Thyroid gland (tissue), 4 donors: ENCODE results near the gene GID8.

Experiments
- CTCF ChIP-seq, 6 experiments: fragments of 200-600 bp in 3 of 6; fragments of 450-650 bp in 3 of 6; sonication (generic) in 3 of 6; IDR thresholded peaks; one replicate each; pipeline ENCODE4 v1.5.1; 2016 to 2019; ENCODE audit warnings: antibody characterized with exemption in 6 of 6, mild to moderate bottlenecking in 2 of 6, inconsistent platforms in 1 of 6, moderate library complexity in 1 of 6
- POLR2A ChIP-seq, 2 donors: fragments of 450-650 bp; IDR thresholded peaks; one replicate each; pipeline ENCODE4 v1.6.1; 2017; ENCODE audit warnings: antibody characterized with exemption in 2 of 2, mild to moderate bottlenecking in 2 of 2, moderate library complexity in 1 of 2

- TF ChIP-seq CTCF (IDR thresholded peaks at IDR 0.05) = no peak
- TF ChIP-seq POLR2A (IDR thresholded peaks at IDR 0.05) = no peak
These were observed 6.5 kb upstream of the GID8 start for GRCh38 chr20:62931464-62931863.
